Fibroblast of skin of left quadriceps (primary cell): ENCODE data around the gene KRT6C.
"Not testable (repeated sequence)": the region's sequence is repeated elsewhere in the genome, so short reads cannot be mapped to it uniquely, and the experiment has no call there.

Experiments used
- DNase-seq, 2 experiments: peaks; one replicate each; pipeline ENCODE4 v3.0.0-alpha.2; 2013; ENCODE audit warnings: low read depth in 2 of 2

The KRT6C gene

DNA sequence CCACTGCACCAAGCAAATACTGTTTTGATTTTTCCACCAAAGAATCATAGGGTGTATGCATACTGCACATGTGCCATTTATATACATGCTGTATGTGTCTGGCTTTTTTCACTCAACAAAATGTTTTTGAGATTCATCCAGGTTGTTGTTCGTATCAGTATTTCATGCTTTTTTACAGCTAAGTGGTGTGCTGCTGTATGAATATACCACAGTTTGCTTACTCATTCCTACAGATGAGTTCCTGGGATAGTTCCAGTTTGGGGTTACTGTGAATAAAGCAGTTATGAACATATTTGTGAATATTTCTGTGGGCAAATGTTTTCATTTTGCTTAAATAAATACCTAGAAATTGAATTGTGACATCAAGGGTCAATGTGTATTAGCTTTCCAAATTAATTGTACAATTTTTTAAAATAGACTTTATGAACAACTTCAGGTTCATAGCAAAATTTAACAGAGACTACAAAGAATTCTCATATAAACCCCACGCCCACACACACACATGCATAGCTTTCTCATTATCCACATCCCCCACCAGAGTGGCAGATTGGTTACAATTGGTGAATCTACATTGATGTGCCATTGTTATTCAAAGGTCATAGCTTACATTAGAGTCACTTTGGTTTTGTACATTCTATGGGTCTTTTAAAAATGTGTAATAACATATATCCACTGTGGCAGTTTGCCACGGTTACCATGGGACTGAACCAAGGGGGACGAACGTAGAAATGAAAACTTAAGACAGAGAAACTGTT, 26.4 kb upstream of the KRT6C start:
- DNase-seq = no peak

DNA sequence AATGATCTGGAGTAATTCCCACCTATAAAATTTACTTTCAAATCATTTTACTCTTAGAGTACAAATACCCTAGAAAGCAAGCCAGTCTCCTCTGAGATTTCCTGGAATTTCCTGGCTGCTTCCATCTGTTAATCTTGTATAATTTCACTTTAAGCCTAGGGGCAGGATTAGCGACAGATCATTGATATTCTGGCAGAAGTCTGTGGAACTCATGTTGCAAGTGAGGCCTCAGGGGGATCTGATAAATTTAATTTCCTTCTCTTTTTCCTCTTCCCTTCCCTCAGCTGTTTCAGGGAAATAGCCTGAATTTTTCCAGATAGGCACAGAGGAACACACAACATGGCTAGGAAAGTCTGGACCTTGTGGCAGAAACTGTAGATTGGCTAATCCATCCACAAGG, 25.3 kb upstream of the KRT6C start:
- DNase-seq = no peak

DNA sequence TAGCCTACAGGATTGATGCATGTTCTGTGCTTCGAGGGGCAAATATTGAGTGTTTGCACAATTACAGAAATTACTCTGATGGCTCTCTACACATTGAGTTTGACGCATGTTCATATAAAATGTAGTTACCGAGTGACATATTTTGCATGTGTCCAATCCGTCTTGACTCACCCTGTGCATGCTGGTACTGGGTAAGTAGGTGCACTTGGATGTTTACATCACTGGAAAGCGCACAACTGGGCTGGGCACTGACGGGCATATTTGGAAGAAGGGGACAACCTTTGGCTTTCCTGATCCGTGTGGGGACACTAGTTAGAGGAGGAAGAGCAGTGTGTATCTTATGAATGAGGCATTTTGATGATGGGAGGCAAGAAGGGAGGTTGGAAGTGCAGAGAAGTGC, 24.4 kb upstream of the KRT6C start:
- no peak for DNase-seq

DNA sequence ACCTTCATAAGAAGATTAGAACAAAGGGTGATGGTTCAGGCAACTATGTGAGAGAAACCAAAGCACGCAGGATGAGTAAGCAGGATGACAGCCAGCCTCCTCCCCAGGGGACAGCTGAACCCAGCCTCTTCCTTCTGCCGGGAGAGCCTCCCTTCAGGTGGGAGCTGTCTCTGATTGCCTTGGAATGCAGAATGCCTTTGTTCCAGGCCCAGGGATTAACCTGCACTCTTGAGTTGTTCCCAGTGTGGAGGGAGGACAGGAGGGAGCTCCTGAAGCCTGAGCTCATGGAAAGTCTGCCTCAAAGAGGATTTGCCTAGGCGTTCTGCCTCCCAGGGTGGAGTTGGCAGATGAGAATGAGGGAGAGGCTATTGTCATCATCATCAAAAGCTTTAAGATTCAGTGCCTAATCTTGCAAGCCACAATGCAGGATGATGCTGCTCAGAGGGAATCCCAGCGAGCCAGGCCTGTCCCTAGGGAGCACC, 23.0 kb upstream of the KRT6C start:
- peak; percentile 46 to 49 for DNase-seq

DNA sequence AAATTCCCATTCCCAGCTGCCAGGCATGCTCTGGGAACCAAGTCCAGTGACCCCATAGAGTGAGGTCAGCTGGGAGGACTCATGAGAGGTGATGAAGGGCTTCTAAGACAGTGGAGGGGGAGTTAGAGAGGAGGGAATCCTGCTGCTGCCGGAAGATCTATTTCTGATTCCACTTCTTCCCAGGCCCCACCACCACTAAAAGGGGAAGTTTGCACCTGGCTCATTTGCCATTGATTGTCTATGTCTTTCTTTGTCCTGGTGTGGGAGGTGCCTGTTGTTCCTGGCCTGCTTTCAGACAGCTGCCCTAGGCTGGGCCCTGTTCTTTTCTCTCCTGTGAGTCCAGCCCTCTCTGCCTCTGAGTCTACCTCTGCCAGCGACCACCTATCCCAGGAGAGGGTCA, 22.4 kb upstream of the KRT6C start:
- DNase-seq = no peak

DNA sequence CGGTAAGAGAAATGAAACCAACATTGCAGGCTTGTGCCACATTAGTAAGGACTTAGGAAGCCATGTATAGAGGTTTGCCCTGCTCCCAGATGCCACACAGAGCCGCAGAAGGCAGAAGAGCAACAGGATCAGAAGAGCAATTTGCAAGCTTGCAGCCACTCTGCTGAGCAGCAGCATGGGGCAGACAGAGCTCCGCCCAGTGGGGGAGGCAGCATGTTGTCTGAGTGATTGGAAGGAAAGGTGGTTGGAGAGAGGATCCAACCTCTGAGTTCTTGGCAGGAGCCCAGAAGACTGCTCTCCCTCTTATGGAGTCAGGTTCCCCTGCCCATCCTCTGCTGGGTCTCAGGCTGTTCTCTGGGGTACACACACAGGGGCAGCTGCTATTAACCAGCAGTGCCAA, 21.8 kb upstream of the KRT6C start:
- DNase-seq = no peak

DNA sequence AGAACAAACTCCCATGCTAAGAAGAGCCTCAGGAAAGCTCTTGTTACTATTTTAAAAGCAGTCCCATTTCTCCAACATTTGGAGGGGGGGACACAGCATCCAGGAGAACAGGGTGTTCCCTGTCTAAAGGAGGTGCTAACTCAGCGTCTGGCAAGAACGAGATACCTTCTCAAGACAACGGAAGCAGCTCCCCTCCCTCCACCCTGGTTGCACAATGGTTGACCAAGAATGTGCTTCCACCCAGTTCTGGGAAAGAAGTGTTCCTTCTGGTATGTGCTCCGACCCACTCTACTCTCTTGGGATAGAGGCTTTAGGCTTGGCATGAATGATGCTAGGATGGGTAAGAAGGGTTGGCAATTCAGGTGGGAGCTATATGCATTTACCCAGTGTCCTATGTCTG, 20.9 kb upstream of the KRT6C start:
- DNase-seq = peak; percentile 13 to 22

DNA sequence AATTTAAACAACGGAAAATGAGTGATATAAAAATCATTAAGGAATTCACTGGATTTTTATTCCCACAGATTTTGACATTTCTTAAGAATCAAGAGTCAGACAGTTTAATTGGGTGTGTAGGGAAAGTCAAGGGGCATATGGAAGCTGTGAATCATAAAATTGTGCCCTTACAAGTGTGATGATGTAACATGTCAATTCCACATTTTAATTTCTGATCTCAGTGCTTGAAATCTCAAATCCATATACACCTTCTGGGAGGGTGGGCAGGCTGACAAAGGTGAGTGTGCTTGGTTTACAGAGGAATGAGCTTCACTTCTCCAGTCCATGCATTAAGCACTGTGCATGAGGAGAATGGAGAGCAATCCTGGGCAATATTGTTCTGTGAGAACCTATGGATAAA, 20.5 kb upstream of the KRT6C start:
- no peak for DNase-seq

DNA sequence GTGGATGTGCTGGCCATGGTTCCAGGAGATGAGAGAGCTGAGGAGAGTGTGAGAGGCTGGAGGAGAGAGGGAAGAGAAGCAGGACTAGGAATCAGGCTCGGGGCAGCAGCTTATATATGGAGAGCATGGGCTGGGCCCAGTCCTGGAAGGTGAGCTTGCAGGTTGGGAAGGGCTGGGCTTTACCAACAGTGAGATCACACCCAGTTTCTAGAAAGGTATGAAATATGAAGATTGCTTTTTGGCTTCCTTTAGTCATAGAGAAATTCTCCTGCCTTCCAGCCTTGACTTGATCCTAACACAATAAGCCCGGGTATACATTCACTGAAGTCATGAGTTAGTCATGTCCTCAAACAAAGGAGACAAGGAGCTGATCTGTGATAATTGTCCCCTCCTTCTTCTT, 19.6 kb upstream of the KRT6C start, which contains the start of gene KRT6A:
Gene KRT6A, minus strand, starts transcription at position 86 of the 400 bp plus-strand sequence. Its CDS starts 69 bp downstream, at position 17.
- DNase-seq = no peak

DNA sequence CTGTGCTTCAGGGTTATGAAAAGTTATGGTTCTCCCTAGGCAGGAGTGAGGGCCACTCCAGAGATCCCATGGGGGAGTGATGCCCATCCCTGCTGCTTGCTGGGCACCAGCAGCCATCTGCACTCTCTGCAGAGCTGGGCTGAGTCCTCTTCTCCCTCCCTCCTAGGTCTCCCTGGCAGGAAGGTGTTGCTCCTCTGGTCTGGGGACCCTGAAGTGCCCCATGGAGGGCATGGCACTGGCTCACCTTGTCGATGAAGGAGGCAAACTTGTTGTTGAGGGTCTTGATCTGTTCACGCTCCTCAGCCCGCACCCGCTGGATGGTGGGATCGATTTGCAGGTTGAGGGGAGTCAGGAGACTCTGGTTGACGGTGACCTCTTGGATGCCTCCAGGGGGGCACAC, 18.8 kb upstream of the KRT6C start:
- DNase-seq = not testable (repeated sequence)

DNA sequence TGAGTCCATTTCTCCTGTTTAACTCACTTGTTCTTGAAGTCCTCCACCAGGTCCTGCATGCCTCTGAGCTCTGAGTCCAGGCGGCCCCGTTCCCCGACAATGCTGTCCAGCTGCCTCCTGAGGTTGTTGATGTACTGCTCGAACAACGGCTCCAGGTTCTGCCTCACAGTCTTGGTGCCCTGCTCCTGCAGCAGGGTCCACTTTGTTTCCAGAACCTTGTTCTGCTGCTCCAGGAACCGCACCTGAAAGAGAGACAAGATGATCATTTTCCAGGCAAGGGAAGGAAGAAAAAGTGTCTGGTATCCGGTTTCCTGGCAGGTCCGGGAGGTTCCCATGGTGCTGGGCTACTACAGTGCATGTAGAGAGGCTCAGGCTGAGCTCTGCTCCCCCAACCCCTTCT, 17.9 kb upstream of the KRT6C start:
- DNase-seq = not testable (repeated sequence)

DNA sequence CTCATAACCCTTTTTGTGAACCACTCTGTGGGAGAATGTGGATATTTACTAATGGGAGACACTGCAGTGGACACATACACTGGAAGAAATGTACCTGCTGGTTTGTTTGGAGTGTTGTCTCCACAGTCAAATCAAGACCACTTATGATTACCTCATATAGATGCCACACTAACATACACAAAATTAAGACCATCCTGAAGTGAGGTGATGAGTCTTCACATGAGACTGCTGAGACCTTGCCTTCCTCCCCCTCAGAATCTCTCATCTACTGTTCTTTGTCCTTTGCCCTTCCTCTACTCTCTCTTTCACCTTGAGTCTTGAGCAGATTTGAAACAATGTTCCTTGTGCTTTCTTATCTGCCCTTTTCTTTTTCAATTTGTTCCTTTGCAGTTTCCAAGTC, 15.1 kb upstream of the KRT6C start:
- no peak for DNase-seq

DNA sequence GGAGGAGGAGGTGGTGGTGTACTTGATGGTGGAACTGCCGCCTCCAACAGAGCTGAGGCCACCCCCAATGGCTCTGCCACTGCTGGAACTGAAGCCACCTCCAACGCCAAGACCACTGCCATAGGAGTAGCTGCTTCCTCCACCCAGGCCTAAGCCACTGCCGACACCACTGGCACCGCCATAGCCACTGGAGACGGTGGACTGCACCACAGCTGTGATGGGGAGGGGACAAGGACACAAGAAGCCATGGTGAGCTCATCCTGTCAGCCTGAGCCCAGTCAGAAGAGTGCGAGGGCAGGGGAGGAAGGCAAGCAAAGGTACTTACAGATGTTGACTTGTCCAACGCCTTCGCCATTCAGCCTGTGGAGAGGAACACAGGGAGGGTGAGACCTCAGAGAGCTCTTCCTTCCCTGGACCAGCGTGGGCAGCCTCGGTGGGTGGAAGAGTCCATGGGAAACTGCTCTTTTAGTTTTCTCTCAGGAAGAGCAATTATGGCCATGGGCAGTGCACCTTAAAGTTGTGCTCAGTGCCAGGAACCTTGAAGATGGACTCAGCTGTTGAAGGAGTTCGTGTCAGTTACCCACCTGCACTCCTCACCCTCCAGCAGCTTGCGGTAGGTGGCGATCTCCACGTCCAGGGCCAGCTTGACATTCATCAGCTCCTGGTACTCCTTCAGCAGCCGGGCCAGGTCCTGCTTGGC, 14.3 kb upstream of the KRT6C start:
- DNase-seq = not testable (repeated sequence)

DNA sequence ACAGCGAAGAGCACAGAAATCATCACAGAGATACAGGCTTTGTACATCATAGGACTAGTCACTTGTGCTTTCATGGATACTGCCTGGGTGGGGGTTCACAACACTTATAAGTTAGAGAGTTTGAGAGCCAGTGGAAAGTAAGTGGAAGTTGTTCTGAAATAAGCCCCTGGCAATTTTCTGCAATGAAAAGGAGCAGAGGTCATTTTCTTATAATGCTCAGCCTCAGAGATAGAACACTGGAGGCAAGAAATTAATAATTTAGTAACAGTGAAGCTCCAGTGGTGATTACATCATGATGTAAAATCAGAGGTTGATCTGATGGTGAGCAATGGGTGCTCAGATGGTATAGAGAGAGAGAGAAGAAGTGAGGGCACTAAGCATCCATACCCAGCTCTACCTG, 13.6 kb upstream of the KRT6C start:
- no peak for DNase-seq

DNA sequence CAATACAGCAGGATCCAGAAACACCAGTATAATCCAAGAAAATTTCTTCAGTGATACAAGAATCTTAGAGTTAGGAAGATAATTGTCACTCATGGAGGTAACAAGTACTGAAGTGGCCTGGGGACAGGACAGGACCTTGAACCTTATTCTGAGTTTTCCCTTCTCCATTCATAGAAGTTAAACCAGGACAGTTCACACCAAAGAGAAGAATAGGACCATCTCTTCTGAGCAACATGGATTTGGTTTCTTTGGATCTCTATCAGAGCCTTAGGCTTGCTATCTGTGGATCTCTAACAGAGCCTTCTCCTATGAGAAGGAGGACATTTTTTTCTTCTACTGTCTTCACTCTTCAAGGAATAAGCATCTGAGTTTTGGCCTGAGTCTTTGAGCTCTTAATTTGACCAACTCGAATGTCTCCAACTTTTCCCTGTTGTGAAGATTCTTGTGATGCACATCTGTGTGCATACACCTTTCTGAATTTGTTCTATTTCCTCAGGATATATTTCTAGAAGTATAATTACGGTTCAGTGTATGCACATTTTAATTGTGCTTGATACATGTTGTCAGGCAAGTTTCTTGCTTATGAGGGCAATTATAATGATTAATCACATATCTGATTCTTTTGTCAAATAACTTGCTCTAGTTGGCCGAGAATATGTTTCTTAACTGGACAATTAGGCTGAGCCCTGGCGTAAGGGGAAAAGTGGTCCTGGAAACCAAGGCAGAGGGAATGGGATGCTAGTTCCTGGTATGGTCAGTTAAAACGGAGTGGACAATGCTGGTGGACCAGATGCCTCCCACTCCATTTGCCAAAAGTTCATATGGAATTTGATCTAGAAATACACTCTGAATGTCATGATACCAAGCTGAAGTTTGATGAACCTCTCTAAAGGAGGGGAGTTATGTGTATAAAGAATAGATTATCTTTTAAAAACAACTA, 12.8 kb upstream of the KRT6C start:
- DNase-seq = no peak

DNA sequence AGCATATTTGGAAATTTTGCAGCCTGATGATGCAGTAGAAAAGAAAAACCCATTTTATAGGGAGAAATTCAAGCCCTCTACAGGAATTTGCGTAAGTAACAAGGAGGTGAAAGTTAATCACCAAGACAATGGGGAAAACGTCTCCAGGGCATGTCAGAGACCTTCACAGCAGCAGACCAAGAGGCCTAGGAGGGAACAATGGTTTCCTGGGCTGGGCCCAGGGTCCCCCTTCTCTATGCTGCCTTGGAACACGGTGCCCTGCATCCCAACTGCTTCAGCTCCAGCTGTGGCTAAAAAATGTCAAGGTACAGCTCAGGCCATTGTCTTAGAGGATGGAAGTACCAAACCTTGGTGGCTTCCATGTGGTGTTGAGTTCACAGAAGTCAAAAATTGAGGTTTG, 6.5 kb upstream of the KRT6C start:
- DNase-seq = no peak

DNA sequence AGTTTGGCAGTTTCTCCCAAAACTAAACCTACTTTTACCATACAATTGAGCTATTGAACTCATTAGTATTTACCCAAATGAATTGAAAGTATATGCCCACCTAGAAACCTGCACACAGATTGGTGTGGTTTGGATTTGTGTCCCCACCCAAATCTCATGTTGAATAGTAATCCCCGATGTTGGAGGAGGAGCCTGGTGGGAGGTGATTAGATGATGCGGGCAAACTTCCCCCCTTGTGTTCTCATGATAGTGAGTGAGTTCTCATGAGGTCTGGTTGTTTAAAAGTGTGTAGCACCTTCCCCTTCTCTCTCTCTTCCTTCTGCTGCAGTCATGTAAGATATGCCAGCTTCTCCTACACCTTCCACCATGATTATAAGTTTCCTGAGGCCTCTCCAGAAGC, 4.0 kb upstream of the KRT6C start:
- no peak for DNase-seq

DNA sequence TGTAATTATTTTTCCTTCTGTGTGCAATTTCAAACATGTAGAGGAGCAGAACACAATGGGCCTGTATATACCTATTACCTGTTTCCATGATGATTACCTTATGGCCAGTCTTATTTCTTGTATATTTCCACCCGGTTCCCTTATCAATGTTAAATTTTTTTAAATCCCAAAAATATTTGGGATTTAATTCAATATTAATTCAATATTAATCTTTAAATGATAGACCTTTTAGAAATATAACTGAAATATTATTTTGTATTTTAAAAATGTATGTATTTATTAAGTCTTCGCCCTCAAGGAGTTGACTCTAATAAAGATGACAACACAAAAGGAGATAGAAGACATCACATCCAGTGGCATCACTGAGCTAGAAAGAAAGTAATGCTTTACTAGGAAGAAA, 607 bp upstream of the KRT6C start:
- DNase-seq = no peak

DNA sequence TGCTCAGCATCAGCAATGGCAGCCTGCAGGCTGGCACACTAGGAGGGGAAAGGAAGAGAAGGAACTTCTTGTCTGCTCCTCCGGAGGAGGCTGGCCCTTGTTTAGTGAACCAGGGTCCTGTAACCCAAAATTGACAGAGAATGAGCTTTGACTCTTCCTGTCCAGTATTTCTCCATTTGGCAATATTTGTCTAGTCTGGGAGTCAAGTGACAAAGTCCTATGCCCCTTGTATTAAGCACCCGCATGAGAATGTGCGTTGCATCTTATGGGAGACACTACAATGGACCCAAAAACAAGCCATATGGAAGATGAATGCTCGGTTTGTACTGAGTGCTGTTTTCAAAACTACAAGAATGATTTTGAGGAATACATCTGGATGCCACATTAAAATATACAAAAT, 3.8 kb downstream of the KRT6C start:
- no peak for DNase-seq

DNA sequence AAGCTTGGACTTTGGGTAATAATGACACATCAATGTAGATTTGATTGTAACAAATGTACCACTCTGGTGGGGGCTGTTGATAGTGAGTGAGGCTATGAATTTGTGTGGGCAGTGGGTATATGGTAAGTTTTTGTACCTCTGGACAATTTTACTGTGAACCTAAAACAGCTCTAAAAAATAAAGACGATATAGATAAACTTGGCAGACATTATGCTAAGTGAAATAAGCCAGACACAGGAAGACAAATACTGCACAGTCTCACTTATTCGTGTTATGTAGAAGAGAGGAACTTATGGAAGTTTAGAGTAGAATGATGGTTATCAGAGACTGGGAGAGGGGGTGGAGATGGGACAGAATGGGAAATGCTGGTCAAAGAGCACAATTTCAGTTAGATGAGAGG, 8.7 kb downstream of the KRT6C start:
- no peak for DNase-seq

DNA sequence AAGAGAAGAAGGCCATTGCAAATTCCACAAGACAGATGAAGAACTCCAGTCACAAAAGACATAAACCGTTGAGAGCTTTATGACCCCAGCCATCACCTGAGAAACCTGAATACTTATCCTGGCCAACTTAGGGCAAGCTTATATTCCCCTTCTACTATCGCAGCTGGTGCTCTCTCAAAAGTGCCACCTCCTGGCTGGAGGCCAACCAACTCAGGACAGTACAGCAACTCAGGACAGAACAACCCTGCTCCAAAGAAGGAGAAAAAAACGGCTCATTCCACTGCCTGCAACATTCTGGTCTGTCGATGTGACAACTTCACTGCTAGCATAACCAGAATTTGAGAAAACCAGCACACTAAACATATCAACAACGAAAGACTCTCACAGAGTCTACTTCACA, 11.9 kb downstream of the KRT6C start:
- no peak for DNase-seq

DNA sequence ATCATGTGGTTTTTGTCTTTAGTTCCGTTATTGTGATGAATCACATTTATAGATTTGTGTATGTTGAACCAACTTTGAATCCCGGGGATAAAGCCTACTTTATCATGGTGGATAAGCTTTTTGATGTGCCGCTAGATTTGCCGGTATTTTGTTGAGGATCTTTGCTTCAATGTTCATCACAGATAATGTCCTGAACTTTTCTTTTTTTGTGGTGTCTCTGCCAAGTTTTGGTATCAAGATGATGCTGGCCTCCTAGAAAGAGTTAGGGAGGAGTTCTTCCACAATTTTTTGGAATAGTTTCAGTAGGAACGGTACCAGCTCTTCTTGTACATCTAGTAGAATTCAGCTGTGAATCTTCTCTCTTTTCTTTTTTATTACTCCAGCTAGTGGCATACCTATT, 14.7 kb downstream of the KRT6C start:
- DNase-seq = no peak
